GM12874 (cell line): ENCODE data around the gene CNTNAP2.

Experiments
- CTCF ChIP-seq: IDR thresholded peaks from 2 replicates; pipeline ENCODE4 v1.5.1; 2011; ENCODE audit warnings: low read depth, mild to moderate bottlenecking, control low read depth, low read length, moderate library complexity; ENCODE audit not compliant: insufficient read depth

CNTNAP2 gene

GRCh38 chr7:148187471-148187870 is 2070.9 kb downstream of the CNTNAP2 start:
- no peak for TF ChIP-seq CTCF

- no peak for TF ChIP-seq CTCF
Observed at GRCh38 chr7:148191391-148192065, 2074.9 kb downstream of the CNTNAP2 start.

- no peak for TF ChIP-seq CTCF
Observed at GRCh38 chr7:148192491-148192890, 2075.9 kb downstream of the CNTNAP2 start.

GRCh38 chr7:148201992-148202391 is 2085.4 kb downstream of the CNTNAP2 start:
- no peak for TF ChIP-seq CTCF

- no peak for TF ChIP-seq CTCF
Observed at GRCh38 chr7:148204639-148205304, 2088.2 kb downstream of the CNTNAP2 start.

- no peak for TF ChIP-seq CTCF
Observed at GRCh38 chr7:148209643-148210190, 2093.1 kb downstream of the CNTNAP2 start.

GRCh38 chr7:148210804-148211325 is 2094.3 kb downstream of the CNTNAP2 start:
- no peak for TF ChIP-seq CTCF
